ENCODE measurements around the gene PDE4B. TPM values are rescaled to one million over a fixed set of nuclear protein-coding genes. Genes with fewer than 3 reads are reported as not detected.
A peak's percentile ranks its signal among the peaks of the same experiment; 100 is the strongest.

Gene PDE4B
- total and polyA plus RNA-seq, 9 donors = 14.7 to 25.6 (median 16.8) TPM

DNA sequence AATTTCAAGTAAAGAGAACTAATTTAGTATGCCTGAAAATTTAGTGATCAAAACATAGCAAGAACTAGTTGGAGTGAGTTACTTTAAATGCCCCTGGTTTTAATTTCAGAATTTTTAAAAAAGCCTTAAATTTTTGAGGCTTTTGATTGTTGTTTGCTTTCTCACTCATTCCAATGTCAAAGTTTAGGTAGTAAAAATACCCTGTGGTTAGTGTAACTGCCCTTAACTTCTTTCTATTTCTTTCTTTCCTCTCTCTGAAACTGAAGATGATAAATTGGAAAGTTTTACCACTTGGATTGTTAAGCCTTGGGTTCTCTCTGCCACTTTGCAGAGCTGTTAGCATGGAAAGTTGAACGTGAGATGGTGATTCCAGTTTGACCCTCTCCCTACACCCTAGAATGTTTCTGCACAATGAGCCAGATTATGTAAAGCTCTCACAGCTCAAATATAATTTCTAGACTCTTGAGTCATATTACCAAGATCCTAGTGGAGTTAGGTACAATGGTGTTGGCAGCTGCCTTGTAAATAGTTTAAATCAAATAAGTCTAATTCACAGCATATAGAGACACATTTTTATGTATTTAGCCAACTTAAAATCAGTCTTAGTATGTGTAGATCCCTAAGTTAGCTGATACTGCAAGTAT, 548.9 kb downstream of the PDE4B start:
- H3K9me3 ChIP-seq (replicated peaks; ENCODE audit: control insufficient read depth, low read depth, low read length) = no peaks in the 10 kb centered on the region
- peaks cover 8% of the 10 kb centered on the region for H3K4me1 ChIP-seq (ENCODE audit: control insufficient read depth, insufficient read depth, low read length)
- DNase-seq = no peak
- WGBS (ENCODE audit: insufficient coverage) = no CpG with 5 or more reads among the region's 1 CpG
- H3K27ac ChIP-seq (ENCODE audit: low read length) = no peak overlapping the region
- H3K27me3 ChIP-seq (ENCODE audit: control insufficient read depth, insufficient read depth, low read length) = no peaks in the 10 kb centered on the region
- no peak overlapping the region for H3K4me3 ChIP-seq (ENCODE audit: low read length)
- no peaks in the 10 kb centered on the region for H3K36me3 ChIP-seq (ENCODE audit: control insufficient read depth, insufficient read depth, low read length)

DNA sequence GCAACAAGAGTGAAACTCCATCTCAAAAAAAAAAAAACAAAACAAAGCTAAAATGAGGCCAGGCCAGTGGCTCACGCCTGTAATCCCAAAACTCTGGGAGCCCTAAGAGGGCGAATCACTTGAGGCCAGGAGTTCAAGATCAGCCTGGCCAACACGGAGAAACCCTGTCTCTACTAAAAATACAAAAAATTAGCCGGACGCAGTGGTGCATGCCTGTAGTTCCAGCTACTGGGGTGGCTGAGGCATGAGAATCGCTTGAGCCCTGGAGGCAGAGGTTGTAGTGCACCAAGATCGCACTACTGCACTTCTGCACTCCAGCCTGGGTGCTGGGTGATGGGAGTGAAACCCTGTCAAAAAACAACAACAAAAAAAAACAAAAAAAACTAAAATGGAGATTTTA, 550.0 kb downstream of the PDE4B start:
- DNase-seq = no peak
- Histone ChIP-seq H3K27me3 (ENCODE audit: control insufficient read depth, insufficient read depth, low read length) (no peaks in the 10 kb centered on the region), H3K4me1 (ENCODE audit: control insufficient read depth, insufficient read depth, low read length) (no peaks in the 10 kb centered on the region), H3K27ac (ENCODE audit: low read length) (no peak overlapping the region), H3K9me3 (replicated peaks; ENCODE audit: control insufficient read depth, low read depth, low read length) (no peaks in the 10 kb centered on the region), H3K36me3 (ENCODE audit: control insufficient read depth, insufficient read depth, low read length) (no peaks in the 10 kb centered on the region), H3K4me3 (ENCODE audit: low read length) (no peak overlapping the region)
- WGBS (ENCODE audit: insufficient coverage) = 84% methylated on average over 4 of the region's 7 CpGs

GRCh38 chr1:66343569-66344325, 551.1 kb downstream of the PDE4B start:
- WGBS (ENCODE audit: insufficient coverage) = 80% methylated on average over 1 of the region's 1 CpG
- no peak overlapping the region for H3K4me3 ChIP-seq (ENCODE audit: low read length)
- DNase-seq = no peak
- no peaks in the 10 kb centered on the region for H3K36me3 ChIP-seq (ENCODE audit: control insufficient read depth, insufficient read depth, low read length)
- no peaks in the 10 kb centered on the region for H3K4me1 ChIP-seq (ENCODE audit: control insufficient read depth, insufficient read depth, low read length)
- no peaks in the 10 kb centered on the region for H3K9me3 ChIP-seq (replicated peaks; ENCODE audit: control insufficient read depth, low read depth, low read length)
- H3K27me3 ChIP-seq (ENCODE audit: control insufficient read depth, insufficient read depth, low read length) = no peaks in the 10 kb centered on the region
- H3K27ac ChIP-seq (ENCODE audit: low read length) = no peak overlapping the region

- Histone ChIP-seq H3K9me3 (replicated peaks; ENCODE audit: control insufficient read depth, low read depth, low read length) (no peaks in the 10 kb centered on the region), H3K36me3 (ENCODE audit: control insufficient read depth, insufficient read depth, low read length) (no peaks in the 10 kb centered on the region), H3K27me3 (ENCODE audit: control insufficient read depth, insufficient read depth, low read length) (no peaks in the 10 kb centered on the region), H3K4me3 (ENCODE audit: low read length) (no peak overlapping the region), H3K27ac (ENCODE audit: low read length) (no peak overlapping the region), H3K4me1 (ENCODE audit: control insufficient read depth, insufficient read depth, low read length) (peaks cover 7% of the 10 kb centered on the region)
- no CpG with 5 or more reads among the region's 2 CpGs for WGBS (ENCODE audit: insufficient coverage)
- DNase-seq = no peak
Measured at GRCh38 chr1:66346057-66346795, 553.5 kb downstream of the PDE4B start.

DNA sequence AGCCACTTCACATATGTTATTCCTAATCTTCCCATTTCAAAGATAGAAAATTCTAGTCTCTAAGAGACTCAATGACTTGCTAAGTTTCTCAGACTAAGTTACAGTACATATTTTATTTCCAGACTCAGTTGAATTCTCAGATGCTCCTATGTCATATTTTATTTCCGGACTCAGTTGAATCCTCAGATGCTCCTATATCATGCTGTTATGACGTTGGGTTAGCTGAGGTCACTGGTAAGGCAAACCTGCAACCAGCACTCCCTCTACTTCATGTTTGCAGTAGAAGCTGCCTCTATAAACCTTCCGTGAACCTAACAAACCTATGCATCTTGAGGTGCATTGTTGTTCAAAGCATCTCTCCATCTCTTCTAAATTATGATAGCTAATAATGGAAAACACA, 554.2 kb downstream of the PDE4B start:
- Histone ChIP-seq H3K9me3 (replicated peaks; ENCODE audit: control insufficient read depth, low read depth, low read length) (no peaks in the 10 kb centered on the region), H3K27ac (ENCODE audit: low read length) (no peak overlapping the region), H3K4me1 (ENCODE audit: control insufficient read depth, insufficient read depth, low read length) (peaks cover 10% of the 10 kb centered on the region), H3K4me3 (ENCODE audit: low read length) (no peak overlapping the region), H3K27me3 (ENCODE audit: control insufficient read depth, insufficient read depth, low read length) (no peaks in the 10 kb centered on the region), H3K36me3 (ENCODE audit: control insufficient read depth, insufficient read depth, low read length) (no peaks in the 10 kb centered on the region)
- no peak for DNase-seq
- WGBS (ENCODE audit: insufficient coverage) = no CpG with 5 or more reads among the region's 3 CpGs

GRCh38 chr1:66348776-66349175, 556.1 kb downstream of the PDE4B start:
- Histone ChIP-seq H3K36me3 (ENCODE audit: control insufficient read depth, insufficient read depth, low read length) (no peaks in the 10 kb centered on the region), H3K27ac (ENCODE audit: low read length) (peak overlapping the region; percentile 77), H3K27me3 (ENCODE audit: control insufficient read depth, insufficient read depth, low read length) (no peaks in the 10 kb centered on the region), H3K9me3 (replicated peaks; ENCODE audit: control insufficient read depth, low read depth, low read length) (no peaks in the 10 kb centered on the region), H3K4me1 (ENCODE audit: control insufficient read depth, insufficient read depth, low read length) (peaks cover 20% of the 10 kb centered on the region), H3K4me3 (ENCODE audit: low read length) (no peak overlapping the region)
- DNase-seq = peak; percentile 80
- WGBS (ENCODE audit: insufficient coverage) = 25% methylated on average over 1 of the region's 1 CpG

DNA sequence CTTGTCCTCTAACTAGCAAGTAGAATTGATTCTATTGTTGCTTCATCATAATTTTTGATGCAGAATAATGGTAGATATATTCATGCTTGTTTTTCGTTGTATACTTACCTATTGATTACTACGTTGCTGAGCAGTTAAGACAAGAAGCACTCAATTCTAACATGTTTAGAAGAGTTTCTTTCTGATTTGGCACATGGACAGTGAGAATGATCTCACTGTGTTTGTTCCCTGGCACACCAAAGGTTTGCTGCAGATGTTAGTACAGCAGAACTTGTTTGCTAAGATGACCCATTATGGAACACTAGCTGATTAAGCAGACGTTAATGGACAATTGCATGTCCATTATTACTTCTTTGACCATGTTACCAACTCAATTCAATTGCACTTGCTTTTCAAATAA, 556.5 kb downstream of the PDE4B start:
- Histone ChIP-seq H3K9me3 (replicated peaks; ENCODE audit: control insufficient read depth, low read depth, low read length) (no peaks in the 10 kb centered on the region), H3K27me3 (ENCODE audit: control insufficient read depth, insufficient read depth, low read length) (no peaks in the 10 kb centered on the region), H3K4me1 (ENCODE audit: control insufficient read depth, insufficient read depth, low read length) (peaks cover 24% of the 10 kb centered on the region), H3K4me3 (ENCODE audit: low read length) (no peak overlapping the region), H3K36me3 (ENCODE audit: control insufficient read depth, insufficient read depth, low read length) (no peaks in the 10 kb centered on the region), H3K27ac (ENCODE audit: low read length) (peak overlapping the region; percentile 77)
- peak; percentile 82 for DNase-seq
- WGBS (ENCODE audit: insufficient coverage) = no CpG with 5 or more reads among the region's 3 CpGs

- Histone ChIP-seq H3K9me3 (replicated peaks; ENCODE audit: control insufficient read depth, low read depth, low read length) (no peaks in the 10 kb centered on the region), H3K4me1 (ENCODE audit: control insufficient read depth, insufficient read depth, low read length) (peaks cover 28% of the 10 kb centered on the region), H3K27ac (ENCODE audit: low read length) (peak overlapping the region; percentile 77), H3K27me3 (ENCODE audit: control insufficient read depth, insufficient read depth, low read length) (no peaks in the 10 kb centered on the region), H3K4me3 (ENCODE audit: low read length) (no peak overlapping the region), H3K36me3 (ENCODE audit: control insufficient read depth, insufficient read depth, low read length) (no peaks in the 10 kb centered on the region)
- 71% methylated on average over 1 of the region's 6 CpGs for WGBS (ENCODE audit: insufficient coverage)
- DNase-seq = peak; percentile 69
Measured at GRCh38 chr1:66350001-66350547, 557.4 kb downstream of the PDE4B start.

DNA sequence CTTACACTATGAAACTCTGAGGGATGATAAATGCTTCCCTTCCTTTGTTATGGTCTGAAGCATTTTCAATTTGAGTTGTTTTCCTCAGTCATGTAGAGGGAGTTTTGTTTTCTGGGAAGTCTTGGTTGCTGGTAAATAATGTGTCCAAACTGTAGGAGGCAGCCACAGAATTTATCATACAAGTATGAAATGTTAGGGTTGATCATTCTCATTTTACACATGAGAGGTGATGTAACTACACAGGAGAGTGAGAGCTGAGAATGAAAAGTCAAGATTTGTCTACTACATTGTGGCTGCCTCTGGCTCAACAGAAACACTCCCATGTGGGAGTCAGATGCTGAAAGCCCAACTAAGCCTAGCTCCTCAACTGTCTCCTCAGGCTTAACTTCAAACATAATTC, 558.8 kb downstream of the PDE4B start:
- Histone ChIP-seq H3K4me1 (ENCODE audit: control insufficient read depth, insufficient read depth, low read length) (peaks cover 28% of the 10 kb centered on the region), H3K36me3 (ENCODE audit: control insufficient read depth, insufficient read depth, low read length) (peaks cover 2% of the 10 kb centered on the region), H3K27ac (ENCODE audit: low read length) (peak overlapping the region; percentile 61), H3K4me3 (ENCODE audit: low read length) (no peak overlapping the region), H3K27me3 (ENCODE audit: control insufficient read depth, insufficient read depth, low read length) (no peaks in the 10 kb centered on the region), H3K9me3 (replicated peaks; ENCODE audit: control insufficient read depth, low read depth, low read length) (no peaks in the 10 kb centered on the region)
- DNase-seq = peak; percentile 69

- peak; percentile 51 for DNase-seq
- H3K36me3 ChIP-seq (ENCODE audit: control insufficient read depth, insufficient read depth, low read length) = peaks cover 6% of the 10 kb centered on the region
- WGBS (ENCODE audit: insufficient coverage) = no CpG with 5 or more reads among the region's 3 CpGs
- peaks cover 28% of the 10 kb centered on the region for H3K4me1 ChIP-seq (ENCODE audit: control insufficient read depth, insufficient read depth, low read length)
- H3K27ac ChIP-seq (ENCODE audit: low read length) = peak overlapping the region; percentile 61
- H3K4me3 ChIP-seq (ENCODE audit: low read length) = no peak overlapping the region
- H3K9me3 ChIP-seq (replicated peaks; ENCODE audit: control insufficient read depth, low read depth, low read length) = no peaks in the 10 kb centered on the region
- no peaks in the 10 kb centered on the region for H3K27me3 ChIP-seq (ENCODE audit: control insufficient read depth, insufficient read depth, low read length)
Measured at GRCh38 chr1:66351913-66352312, 559.2 kb downstream of the PDE4B start.

Data from muscle of leg (tissue), 11 donors.